ENCODE results near the gene ARPC1B. TPM values are rescaled to one million over a fixed set of nuclear protein-coding genes. Genes with fewer than 3 reads are reported as not detected.
A peak's percentile ranks its signal among the peaks of the same experiment; 100 is the strongest.
"Not testable (repeated sequence)": the region's sequence is repeated elsewhere in the genome, so short reads cannot be mapped to it uniquely, and the experiment has no call there.

Gene ARPC1B
- total RNA-seq, 2 donors from 2014 or later, result 141 to 143 TPM

DNA sequence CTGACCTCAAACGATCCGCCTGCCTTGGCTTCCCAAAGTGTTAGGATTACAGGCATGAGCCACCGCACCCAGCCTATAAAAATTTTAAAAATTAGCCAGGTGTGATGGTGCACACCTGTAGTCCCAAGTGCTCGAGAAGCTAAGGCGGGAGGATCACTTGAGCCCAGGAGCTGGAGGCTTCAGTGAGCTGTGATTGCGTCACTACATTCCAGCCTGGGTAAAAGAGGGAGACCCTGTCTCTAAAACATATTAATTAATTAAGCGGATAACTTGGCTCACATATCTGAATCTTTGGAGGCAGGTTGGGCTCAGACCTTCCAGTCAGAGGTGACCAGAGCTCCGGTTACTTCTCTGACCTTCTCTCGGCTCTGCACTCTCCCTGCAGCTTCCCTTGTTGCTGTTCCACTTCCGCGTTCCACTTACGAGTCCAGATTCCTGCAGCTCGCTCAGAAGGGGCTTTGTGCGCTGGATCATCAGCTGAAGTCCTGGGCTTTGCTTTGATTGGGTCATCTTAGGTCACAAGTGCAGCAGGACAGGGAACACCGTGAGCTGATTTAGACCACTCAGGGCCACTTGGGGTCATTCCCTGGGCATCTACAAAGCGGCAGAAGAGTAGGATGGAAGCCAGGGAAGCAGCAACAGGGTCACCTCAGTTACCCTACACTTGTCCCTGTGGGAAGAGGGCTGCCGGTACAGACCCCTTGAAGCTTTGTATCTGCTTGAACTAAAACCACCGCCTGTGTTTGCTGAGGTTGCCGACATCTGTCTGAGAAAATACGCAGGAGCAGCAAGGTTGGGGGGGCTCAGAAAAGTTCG lies 2.0 kb upstream of the ARPC1B start:
- H3K36me3 ChIP-seq, result no peaks in the 10 kb centered on the region
- H3K9me3 ChIP-seq, result no peaks in the 10 kb centered on the region
- peak overlapping the region; percentile 24 for H3K27ac ChIP-seq
- H3K4me3 ChIP-seq, result no peak overlapping the region
- DNase-seq, result peak; percentile 63
- H3K4me1 ChIP-seq, result peaks cover 3% of the 10 kb centered on the region
- TF ChIP-seq, protein P1, sequence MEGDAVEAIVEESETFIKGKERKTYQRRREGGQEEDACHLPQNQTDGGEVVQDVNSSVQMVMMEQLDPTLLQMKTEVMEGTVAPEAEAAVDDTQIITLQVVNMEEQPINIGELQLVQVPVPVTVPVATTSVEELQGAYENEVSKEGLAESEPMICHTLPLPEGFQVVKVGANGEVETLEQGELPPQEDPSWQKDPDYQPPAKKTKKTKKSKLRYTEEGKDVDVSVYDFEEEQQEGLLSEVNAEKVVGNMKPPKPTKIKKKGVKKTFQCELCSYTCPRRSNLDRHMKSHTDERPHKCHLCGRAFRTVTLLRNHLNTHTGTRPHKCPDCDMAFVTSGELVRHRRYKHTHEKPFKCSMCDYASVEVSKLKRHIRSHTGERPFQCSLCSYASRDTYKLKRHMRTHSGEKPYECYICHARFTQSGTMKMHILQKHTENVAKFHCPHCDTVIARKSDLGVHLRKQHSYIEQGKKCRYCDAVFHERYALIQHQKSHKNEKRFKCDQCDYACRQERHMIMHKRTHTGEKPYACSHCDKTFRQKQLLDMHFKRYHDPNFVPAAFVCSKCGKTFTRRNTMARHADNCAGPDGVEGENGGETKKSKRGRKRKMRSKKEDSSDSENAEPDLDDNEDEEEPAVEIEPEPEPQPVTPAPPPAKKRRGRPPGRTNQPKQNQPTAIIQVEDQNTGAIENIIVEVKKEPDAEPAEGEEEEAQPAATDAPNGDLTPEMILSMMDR (IDR thresholded peaks at IDR 0.05), result no peak
- intact Hi-C loops (cut with DNase I), result loop anchor here (5.0 kb wide), 1 partner anchor 35 kb away; the partner anchor contains the start of genes BUD31 and PDAP1
- no peaks in the 10 kb centered on the region for H3K27me3 ChIP-seq
- H3K9ac ChIP-seq (ENCODE audit: low read depth in 2 of 2, low read length in 2 of 2), result peak overlapping the region in 1 of 2 donors; percentile 74

DNA sequence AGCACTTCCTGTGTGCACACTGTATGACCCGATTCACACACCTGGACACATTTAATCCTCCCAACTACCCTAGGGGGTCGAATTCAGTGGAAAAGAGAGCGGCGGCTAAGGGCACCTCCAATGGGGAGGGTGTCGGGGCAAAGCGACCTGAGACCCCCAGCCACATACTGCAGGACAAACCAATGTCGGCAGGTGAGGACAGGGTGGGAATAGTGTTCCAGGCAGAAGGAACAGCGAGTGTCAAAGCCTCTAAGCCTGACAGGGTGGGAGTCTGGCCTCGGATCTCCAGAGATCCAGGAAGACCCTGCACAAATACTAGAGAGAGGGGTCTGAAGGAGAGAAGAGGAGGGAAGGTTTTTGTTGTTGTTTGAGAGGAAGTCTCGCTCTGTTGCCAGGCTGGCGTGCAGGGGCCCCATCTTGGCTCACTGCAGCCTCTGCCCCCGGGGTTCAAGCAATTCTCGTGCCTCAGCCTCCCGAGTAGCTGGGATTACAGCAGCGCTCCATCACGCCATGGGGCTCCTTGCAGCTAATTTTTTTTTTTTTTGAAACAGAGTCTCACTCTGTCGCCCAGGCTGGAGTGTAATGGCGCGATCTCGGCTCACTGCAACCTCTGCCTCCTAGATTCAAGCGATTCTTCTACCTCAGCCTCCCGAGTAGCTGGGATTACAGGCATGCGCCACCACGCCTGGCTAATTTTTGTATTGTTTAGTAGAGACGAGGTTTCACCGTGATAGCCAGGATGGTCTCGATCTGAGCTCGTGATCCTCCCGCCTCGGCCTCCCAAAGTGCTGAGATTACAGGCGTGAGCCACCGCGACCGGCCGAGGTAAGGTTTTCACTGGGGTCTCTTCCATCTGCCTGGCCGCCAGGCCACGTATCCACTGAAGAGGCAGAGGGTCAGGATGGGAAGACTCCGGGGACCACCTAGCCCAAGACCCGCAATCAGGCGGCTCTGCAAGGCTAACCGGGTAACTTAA lies 1.2 kb upstream of the ARPC1B start:
- peak overlapping the region; percentile 82 for H3K4me3 ChIP-seq
- peak overlapping the region; percentile 92 for H3K27ac ChIP-seq
- peaks cover 3% of the 10 kb centered on the region for H3K4me1 ChIP-seq
- intact Hi-C loops (cut with DNase I), result loop anchor here (5.0 kb wide), 1 partner anchor 34 kb away; the partner anchor contains the start of genes BUD31 and PDAP1
- no peaks in the 10 kb centered on the region for H3K9me3 ChIP-seq
- TF ChIP-seq, protein P1 (IDR thresholded peaks at IDR 0.05), result no peak
- peak overlapping the region; percentile 76 to 77 for H3K9ac ChIP-seq (ENCODE audit: low read depth in 2 of 2, low read length in 2 of 2)
- H3K27me3 ChIP-seq, result no peaks in the 10 kb centered on the region
- H3K36me3 ChIP-seq, result no peaks in the 10 kb centered on the region
- DNase-seq, result no peak

DNA sequence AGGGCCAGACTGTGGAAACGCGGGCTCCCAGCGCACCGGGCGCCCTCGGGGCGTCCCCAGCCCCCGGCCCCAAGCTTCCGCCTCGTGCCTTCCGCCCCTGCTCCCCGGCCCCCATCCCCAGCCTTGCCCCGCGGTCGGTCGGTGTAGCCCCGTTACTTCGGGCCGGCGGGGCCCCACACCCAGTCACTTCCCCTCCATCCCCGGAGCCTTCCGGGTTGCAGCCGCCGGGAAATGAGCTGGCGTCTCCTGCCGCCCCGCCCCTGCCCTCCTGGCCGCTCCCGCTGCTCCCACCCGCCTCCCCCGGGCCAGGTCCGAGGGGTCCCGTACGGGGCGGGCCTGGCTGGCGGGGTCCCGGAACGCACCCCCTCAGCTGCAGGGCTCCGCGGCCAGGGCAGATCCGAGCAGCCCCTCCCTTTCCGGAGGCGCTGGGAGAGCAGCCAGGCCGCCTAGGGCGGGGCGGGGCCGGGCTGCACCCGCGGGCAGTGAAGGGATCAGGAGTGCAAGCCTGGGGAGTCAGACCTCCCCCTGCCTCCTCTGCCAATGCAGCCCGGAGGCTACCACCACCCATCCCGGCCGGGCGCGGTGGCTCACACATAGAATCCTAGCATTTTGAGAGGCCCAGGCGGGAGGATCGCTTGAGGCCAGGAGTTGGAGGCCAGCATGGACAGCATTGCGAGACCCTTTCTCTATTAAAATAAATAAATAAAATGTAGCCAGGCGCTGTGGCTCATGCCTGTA lies 709 bp downstream of the ARPC1B start:
- TF ChIP-seq, protein P1 (IDR thresholded peaks at IDR 0.05), result no peak
- Histone ChIP-seq H3K36me3 (no peaks in the 10 kb centered on the region), H3K9ac (ENCODE audit: low read depth in 2 of 2, low read length in 2 of 2) (peak overlapping the region; percentile 76 to 77), H3K27ac (peak overlapping the region; percentile 92), H3K4me1 (peaks cover 10% of the 10 kb centered on the region), H3K9me3 (no peaks in the 10 kb centered on the region), H3K27me3 (no peaks in the 10 kb centered on the region), H3K4me3 (peak overlapping the region; percentile 82)
- peak; percentile 90 for DNase-seq
- intact Hi-C loops (cut with DNase I), result no loop called here

DNA sequence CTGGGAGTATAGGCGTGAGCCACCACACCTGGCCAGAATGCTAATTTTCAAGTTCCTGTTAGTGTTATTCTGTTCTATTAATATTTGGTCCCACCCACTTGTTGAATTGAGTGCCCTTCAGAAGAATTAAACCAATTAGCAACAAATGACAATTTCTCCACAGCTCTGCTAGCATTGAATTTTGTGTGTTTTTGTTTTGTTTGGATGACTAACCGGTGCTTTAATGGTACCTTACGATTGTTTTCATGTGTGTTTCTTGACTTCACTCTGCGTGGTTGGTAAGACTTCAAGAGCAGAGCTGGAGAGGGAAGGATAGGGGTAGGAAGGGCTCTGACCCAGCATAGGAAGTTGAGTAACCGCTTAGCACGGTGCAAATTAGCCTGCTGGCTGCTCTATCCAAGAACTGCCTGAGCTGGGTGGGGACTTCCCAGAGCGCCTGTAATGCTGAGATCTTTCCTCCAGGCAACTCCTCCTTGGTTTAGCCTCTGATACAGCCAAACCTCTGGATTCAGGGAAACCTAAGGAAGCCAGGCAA lies 4.6 kb downstream of the ARPC1B start:
- no peaks in the 10 kb centered on the region for H3K36me3 ChIP-seq
- peak overlapping the region; percentile 58 to 64 for H3K9ac ChIP-seq (ENCODE audit: low read depth in 2 of 2, low read length in 2 of 2)
- TF ChIP-seq, protein P1 (IDR thresholded peaks at IDR 0.05), result no peak
- no peaks in the 10 kb centered on the region for H3K9me3 ChIP-seq
- H3K4me1 ChIP-seq, result peaks cover 10% of the 10 kb centered on the region
- H3K27me3 ChIP-seq, result no peaks in the 10 kb centered on the region
- intact Hi-C loops (cut with DNase I), result no loop called here
- H3K27ac ChIP-seq, result peak overlapping the region; percentile 83
- no peak overlapping the region for H3K4me3 ChIP-seq
- DNase-seq, result peak; percentile 54

DNA sequence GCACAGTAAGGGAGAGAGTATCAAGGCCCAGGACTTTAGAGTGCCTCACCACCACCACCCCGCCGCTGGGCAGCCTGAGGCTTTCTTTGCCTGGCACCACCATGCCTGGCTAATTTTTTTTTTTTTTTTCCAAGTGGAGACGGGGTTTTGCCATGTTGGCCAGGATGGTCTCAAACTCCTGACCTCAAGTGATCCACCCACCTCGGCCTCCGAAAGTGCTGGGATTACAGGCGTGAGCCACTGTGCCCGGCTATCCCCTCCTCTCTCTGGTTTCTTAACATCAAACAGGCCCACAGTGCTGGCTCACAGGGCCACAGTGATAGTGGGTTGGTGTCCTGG lies 5.1 kb downstream of the ARPC1B start:
- intact Hi-C loops (cut with DNase I); H3K36me3 ChIP-seq; H3K27me3 ChIP-seq; H3K4me1 ChIP-seq; H3K4me3 ChIP-seq; DNase-seq; H3K9me3 ChIP-seq: not testable (repeated sequence)
- Histone ChIP-seq H3K27ac (peak overlapping the region; percentile 83), H3K9ac (ENCODE audit: low read depth in 2 of 2, low read length in 2 of 2) (peak overlapping the region; percentile 58 to 64)

Data from colonic mucosa (tissue), 4 donors.